ENCODE data around the gene RAB17.

Gene RAB17

DNA sequence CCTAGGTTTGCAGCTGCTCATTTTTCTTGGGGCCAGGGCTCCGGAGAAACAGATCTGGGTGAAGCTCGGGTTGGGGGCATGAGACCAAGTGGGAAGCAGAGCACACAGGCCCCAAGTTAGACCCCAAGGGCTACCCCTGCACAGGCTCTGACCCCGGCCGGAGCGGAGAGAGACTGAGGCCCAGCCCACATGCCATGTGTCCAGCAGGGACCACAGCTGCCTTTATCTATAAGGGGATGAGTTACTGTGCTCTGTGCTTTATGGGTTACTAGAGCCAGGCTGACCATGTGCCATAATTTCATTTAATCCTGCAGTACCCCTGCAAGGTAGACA, 54.5 kb downstream of the RAB17 start:
- no peaks in the 10 kb centered on the region for H3K9me2 ChIP-seq (ENCODE audit: low read depth, low read length)
- H3K36me3 ChIP-seq (ENCODE audit: insufficient read depth, low read length) = no peaks in the 10 kb centered on the region
- no peaks in the 10 kb centered on the region for H3K4me1 ChIP-seq (ENCODE audit: insufficient read depth, low read length, severe bottlenecking)
- no peaks in the 10 kb centered on the region for H3K79me2 ChIP-seq (ENCODE audit: insufficient read depth, low read length)
- no peaks in the 10 kb centered on the region for H4K20me1 ChIP-seq (ENCODE audit: insufficient read depth, low read length)
- H3F3A ChIP-seq (ENCODE audit: insufficient read depth, low read length) = no peaks in the 10 kb centered on the region
- no peak overlapping the region for H2AFZ ChIP-seq (ENCODE audit: low read length)
- no peak overlapping the region for H3K27ac ChIP-seq (ENCODE audit: low read depth, low read length, poor library complexity, severe bottlenecking)
- H3K9ac ChIP-seq (ENCODE audit: low read length) = no peak overlapping the region
- H3K9me3 ChIP-seq (ENCODE audit: low read length) = no peaks in the 10 kb centered on the region
- H3K27me3 ChIP-seq (ENCODE audit: insufficient read depth, low read length) = peaks cover 12% of the 10 kb centered on the region; the same call in 1 of the 2 replicates
- no peak overlapping the region for H3K4me2 ChIP-seq (ENCODE audit: low read length)
- TF ChIP-seq, protein P1, sequence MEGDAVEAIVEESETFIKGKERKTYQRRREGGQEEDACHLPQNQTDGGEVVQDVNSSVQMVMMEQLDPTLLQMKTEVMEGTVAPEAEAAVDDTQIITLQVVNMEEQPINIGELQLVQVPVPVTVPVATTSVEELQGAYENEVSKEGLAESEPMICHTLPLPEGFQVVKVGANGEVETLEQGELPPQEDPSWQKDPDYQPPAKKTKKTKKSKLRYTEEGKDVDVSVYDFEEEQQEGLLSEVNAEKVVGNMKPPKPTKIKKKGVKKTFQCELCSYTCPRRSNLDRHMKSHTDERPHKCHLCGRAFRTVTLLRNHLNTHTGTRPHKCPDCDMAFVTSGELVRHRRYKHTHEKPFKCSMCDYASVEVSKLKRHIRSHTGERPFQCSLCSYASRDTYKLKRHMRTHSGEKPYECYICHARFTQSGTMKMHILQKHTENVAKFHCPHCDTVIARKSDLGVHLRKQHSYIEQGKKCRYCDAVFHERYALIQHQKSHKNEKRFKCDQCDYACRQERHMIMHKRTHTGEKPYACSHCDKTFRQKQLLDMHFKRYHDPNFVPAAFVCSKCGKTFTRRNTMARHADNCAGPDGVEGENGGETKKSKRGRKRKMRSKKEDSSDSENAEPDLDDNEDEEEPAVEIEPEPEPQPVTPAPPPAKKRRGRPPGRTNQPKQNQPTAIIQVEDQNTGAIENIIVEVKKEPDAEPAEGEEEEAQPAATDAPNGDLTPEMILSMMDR (IDR thresholded peaks at IDR 0.05; ENCODE audit: low read length) = no peak
- no peak for TF ChIP-seq EZH2 (IDR thresholded peaks at IDR 0.05; ENCODE audit: borderline replicate concordance, low read length)
- no peak overlapping the region for H3K4me3 ChIP-seq (ENCODE audit: low read depth, low read length, poor library complexity, severe bottlenecking)

- no peaks in the 10 kb centered on the region for H3K36me3 ChIP-seq (ENCODE audit: insufficient read depth, low read length)
- no peaks in the 10 kb centered on the region for H3F3A ChIP-seq (ENCODE audit: insufficient read depth, low read length)
- no peak overlapping the region for H3K4me2 ChIP-seq (ENCODE audit: low read length)
- no peak overlapping the region for H3K4me3 ChIP-seq (ENCODE audit: low read depth, low read length, poor library complexity, severe bottlenecking)
- H3K9me2 ChIP-seq (ENCODE audit: low read depth, low read length) = no peaks in the 10 kb centered on the region
- H3K27me3 ChIP-seq (ENCODE audit: insufficient read depth, low read length) = peaks cover 12% of the 10 kb centered on the region; the same call in 1 of the 2 replicates
- no peaks in the 10 kb centered on the region for H4K20me1 ChIP-seq (ENCODE audit: insufficient read depth, low read length)
- H2AFZ ChIP-seq (ENCODE audit: low read length) = no peak overlapping the region
- no peaks in the 10 kb centered on the region for H3K79me2 ChIP-seq (ENCODE audit: insufficient read depth, low read length)
- TF ChIP-seq EZH2 (IDR thresholded peaks at IDR 0.05; ENCODE audit: borderline replicate concordance, low read length) = no peak
- TF ChIP-seq, protein P1 (IDR thresholded peaks at IDR 0.05; ENCODE audit: low read length) = no peak
- H3K9me3 ChIP-seq (ENCODE audit: low read length) = no peaks in the 10 kb centered on the region
- no peaks in the 10 kb centered on the region for H3K4me1 ChIP-seq (ENCODE audit: insufficient read depth, low read length, severe bottlenecking)
- H3K9ac ChIP-seq (ENCODE audit: low read length) = no peak overlapping the region
- H3K27ac ChIP-seq (ENCODE audit: low read depth, low read length, poor library complexity, severe bottlenecking) = no peak overlapping the region
These were observed 55.0 kb downstream of the RAB17 start for GRCh38 chr2:237535385-237536082.

DNA sequence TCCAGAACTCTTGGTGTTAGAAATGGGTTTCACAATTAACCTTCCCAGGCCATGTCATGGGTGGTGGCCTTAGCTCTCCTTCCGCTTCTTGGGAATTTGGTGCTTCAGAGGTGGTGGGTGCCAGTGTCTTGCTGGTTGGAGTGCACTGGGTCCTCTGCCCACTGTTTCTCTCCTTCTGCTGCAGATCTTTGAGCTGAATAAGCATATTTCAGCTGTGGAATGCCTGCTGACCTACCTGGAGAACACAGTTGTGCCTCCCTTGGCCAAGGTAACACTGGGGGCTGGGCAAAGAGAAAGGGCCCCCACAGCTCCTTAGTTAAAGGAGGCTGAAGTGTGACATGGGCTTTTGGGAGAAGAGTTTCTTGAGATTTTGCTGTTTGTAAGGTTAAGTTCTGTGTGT, 56.2 kb downstream of the RAB17 start:
- no peaks in the 10 kb centered on the region for H3K79me2 ChIP-seq (ENCODE audit: insufficient read depth, low read length)
- no peaks in the 10 kb centered on the region for H3K36me3 ChIP-seq (ENCODE audit: insufficient read depth, low read length)
- no peak overlapping the region for H2AFZ ChIP-seq (ENCODE audit: low read length)
- H4K20me1 ChIP-seq (ENCODE audit: insufficient read depth, low read length) = no peaks in the 10 kb centered on the region
- H3K9me2 ChIP-seq (ENCODE audit: low read depth, low read length) = no peaks in the 10 kb centered on the region
- TF ChIP-seq EZH2 (IDR thresholded peaks at IDR 0.05; ENCODE audit: borderline replicate concordance, low read length) = no peak
- TF ChIP-seq, protein P1 (IDR thresholded peaks at IDR 0.05; ENCODE audit: low read length) = no peak
- H3K4me2 ChIP-seq (ENCODE audit: low read length) = no peak overlapping the region
- no peaks in the 10 kb centered on the region for H3K9me3 ChIP-seq (ENCODE audit: low read length)
- peaks cover 12% of the 10 kb centered on the region; the same call in 1 of the 2 replicates for H3K27me3 ChIP-seq (ENCODE audit: insufficient read depth, low read length)
- no peak overlapping the region for H3K9ac ChIP-seq (ENCODE audit: low read length)
- no peak overlapping the region for H3K4me3 ChIP-seq (ENCODE audit: low read depth, low read length, poor library complexity, severe bottlenecking)
- no peaks in the 10 kb centered on the region for H3K4me1 ChIP-seq (ENCODE audit: insufficient read depth, low read length, severe bottlenecking)
- no peaks in the 10 kb centered on the region for H3F3A ChIP-seq (ENCODE audit: insufficient read depth, low read length)
- no peak overlapping the region for H3K27ac ChIP-seq (ENCODE audit: low read depth, low read length, poor library complexity, severe bottlenecking)
